NCI-H774 (cell line): Measurements from ENCODE around the gene TOGARAM2.

Source experiments
- DNase-seq: peaks from one replicate; lab custom pipeline; 2025; lab: John Stamatoyannopoulos, UW

Gene TOGARAM2

GRCh38 chr2:28981016-28981441 lies at the start of gene TOGARAM2:
Gene TOGARAM2 (plus strand): TSS chr2:28981298. CDS start chr2:28994835, 13,537 bp downstream.
- DNase-seq, result peak; percentile 22

DNA sequence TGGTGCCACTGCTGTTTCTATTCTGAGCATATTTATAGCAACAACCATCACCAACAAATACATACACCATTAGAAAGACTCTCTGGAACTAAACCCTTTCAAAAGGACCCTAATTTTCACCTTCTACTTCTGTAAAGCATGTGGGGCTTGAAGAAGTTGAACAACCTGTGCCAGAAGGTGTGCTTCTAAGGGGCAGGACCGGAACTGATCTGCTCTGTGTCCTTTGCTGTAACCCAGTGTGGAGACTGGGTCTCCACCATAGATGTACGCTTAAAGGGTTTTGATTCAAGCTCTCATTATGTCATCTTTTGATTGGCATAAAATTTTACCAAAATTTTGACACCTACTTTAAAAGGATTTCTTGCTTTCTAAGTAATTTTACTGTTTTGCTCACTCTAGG lies 46.3 kb upstream of the TOGARAM2 start:
- DNase-seq, result no peak

DNA sequence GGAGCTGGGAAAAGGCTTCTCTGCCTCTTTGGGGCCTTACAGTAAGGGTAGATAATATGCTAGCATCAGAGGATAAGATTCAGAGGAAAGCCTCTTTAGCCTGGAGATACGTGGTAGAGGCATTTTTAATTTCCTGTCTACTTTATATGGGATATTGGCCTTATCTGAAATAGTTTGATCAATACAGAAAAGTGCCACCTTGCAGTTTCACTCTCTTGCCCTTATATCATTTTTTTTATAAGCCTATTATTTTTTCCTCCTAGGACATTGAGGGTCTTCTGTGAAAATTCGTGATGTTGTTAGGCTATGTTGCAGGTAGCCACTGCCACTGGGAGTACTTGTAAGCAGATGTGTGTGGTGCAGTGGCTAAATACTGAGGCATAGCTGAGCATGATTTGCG lies 40.1 kb upstream of the TOGARAM2 start:
- DNase-seq, result no peak

DNA sequence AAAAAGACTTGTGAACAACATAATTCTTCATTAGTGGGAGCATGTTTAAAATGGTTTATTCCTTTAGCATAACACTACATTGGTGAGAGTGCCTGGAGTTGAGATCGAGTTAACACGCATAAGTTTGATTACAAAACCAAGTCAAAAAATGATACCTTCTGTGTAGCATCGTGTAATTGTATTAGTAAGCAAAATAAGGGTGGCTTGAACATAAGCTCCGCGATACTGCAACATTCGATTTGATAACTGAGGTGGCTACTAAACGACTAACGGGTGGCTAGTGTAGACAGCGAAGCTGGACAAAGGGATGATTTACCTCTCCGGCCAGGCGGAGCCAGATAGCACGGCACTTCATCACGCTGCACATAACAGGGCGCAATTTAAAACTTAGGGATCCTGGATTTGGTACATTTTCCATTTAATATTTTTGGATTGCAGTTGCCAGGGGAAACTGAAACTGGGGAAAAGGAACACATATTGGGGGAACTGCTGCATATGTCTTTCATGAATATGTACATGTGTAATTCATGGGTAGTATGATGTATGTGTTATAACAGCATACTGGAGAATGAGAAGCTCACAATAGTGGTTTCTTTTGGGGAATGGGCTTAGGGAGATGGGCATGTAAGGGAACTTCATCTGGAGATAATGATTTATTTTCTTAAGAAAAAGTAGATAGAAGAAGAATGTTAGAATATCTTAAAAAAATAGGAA lies 36.4 kb upstream of the TOGARAM2 start:
- DNase-seq, result no peak

DNA sequence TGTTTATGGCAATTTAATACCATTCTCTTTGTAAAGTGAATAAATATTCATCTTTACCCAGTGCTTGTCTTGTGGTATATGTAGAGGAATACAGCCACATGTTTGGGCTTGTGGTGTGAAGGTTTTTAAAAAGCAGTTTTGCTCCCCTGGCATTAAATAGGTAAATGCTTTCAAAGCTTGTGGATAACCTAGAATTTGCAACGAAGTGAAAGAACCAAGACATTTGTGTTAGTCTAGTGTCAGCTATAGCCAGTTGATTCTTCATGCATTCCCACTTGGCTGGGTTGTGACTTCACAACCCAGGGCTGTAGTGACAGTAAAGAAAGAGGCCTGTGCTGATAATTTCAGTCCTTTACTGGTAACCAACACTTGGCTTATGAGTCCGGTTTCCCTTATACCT lies 32.9 kb upstream of the TOGARAM2 start:
- DNase-seq, result no peak

- DNase-seq, result no peak
Measured at GRCh38 chr2:28949190-28949589, 31.9 kb upstream of the TOGARAM2 start.

DNA sequence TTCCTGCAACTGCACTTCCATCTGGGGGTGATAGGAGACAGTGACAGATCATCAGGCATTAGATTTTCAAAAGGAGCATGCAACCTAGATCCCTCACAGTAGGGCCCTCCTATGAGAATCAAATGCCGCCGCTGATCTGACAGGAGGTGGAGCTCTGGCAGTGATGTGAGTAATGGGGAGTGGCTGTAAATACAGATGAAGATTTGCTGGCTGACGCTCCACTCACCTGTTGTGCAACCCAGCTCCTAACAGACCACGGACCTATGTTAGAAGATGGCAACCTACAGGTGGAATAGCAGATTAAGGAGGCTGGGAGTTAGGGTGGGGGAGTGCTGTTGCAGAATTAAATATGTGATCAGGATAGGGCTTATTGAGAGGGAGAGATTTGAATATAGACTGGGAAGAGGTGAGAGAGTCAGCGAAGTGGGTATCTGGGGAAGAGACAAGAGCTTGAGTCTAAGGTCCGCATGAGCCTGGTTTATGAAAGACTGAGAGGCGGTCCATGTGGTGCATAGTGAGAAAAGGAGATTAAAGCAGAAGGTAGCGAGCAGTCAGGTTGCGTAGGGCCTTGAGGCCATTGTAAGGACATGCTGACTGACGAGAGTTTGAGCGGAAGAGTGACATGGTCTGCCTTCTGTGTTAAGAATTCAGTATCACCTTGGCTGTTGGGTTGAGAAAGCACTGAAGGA lies 31.3 kb upstream of the TOGARAM2 start:
- no peak for DNase-seq

DNA sequence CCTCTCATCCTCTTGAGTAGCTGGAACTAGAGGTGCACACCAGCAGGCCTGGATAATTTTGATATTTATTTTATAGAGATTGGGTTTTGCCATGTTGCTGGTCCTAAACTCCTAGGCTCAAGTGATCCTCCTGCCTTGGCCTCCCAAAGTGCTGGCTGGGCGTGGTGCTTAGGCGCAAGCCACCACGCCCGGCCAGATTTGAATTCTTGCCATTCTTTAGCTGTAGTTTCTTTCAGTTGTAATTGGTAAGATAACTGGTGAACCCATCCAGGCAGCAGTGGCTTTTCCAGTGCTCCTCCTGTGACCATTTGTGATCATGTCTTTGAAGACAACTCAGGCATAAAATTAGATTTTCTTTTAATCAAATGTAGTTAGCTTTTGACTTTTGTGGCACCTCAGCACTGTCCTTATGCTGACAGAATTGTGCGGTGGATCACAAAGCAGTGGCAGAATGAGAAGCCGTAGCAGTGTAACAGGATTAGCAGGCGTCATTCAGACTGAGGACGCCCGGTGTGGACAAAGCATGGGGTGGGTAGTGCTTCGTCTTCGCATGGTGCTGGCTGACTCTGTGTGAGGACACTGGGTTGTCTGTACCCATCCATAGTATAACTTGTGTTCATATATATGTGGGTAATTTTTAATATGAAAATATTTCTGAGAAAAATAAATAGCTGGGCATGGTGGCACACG lies 30.0 kb upstream of the TOGARAM2 start:
- DNase-seq, result no peak

DNA sequence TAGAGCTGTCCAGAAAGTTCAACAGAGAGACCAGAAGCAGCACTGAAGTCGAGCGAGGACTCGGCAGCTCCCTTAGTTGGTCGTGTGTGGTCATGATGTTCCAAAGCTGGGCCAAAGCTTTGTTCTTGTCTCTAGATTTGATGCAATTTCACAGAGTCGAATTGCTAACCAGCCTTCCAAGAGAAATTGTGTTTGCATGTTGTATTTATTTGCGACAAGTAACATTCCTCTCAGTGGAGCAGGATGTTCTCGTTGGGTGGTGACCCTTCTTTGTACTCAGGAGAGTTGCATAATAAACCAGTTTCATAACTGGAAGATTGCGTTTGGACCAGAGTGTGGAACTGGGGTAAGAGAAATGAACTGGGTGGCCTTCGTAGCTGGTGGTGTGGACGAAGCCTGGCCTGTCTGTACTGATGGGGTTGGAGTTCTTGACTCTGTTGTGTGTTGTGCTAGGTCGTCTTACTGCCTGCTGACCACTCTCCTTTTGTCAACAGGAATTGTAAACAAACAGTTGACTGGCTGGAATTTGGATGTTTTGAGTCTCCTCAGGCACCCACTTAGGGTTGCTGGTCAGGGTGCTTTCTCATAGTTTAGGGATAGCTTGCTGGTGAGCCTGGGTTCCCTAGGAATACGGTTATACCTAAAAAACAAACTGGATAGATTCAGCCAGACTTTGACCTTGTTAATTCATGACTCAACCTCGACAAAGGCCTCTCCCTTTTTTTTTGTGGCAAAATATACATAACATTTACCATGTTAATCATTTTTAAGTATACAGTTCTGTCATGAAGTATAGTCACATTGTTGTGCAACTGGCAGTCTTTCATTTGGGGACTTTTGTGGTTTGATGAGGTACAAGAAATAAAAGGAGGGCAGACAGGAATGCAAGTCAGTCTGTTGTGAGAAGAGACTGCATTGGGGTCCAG lies 28.9 kb upstream of the TOGARAM2 start:
- no peak for DNase-seq

DNA sequence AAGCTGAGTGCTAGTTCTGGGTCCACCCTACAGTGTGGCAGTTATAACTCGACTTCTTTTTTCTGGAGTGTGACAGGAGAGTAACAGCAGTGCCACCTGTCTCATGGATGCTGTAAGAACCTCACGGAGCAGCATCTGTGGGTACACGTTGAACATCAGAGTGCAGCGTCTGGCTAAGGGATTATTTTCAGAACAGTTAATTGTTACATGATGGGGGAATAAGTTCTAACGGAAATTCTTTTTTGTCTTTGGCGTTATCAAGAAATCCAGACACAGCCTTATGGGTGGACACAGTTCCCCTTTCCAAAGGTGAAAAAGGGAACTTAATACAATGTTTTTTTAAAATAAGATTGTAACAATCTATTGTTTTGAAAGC lies 28.3 kb upstream of the TOGARAM2 start:
- no peak for DNase-seq

- no peak for DNase-seq
Measured at GRCh38 chr2:28955467-28955866, 25.6 kb upstream of the TOGARAM2 start.

DNA sequence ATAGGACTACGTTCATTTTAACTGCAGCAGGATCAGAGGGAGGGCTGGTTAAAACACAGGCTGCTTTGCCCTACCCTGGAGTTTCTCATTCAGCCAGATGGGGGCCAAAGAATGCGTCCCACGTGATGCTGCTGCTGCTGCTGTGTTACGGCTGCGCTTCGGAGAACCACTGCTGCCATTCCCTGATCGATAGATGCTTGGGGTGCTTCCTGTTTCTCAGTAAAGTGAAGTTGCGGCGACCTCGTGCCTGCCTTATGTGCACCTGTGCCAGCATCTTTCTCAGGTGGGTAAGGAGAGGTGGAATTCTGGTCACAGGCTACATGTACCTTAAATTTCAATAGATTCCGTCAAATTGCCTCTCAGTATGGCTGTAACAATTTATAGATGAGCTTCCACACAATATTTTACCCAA lies 24.7 kb upstream of the TOGARAM2 start:
- DNase-seq, result no peak

DNA sequence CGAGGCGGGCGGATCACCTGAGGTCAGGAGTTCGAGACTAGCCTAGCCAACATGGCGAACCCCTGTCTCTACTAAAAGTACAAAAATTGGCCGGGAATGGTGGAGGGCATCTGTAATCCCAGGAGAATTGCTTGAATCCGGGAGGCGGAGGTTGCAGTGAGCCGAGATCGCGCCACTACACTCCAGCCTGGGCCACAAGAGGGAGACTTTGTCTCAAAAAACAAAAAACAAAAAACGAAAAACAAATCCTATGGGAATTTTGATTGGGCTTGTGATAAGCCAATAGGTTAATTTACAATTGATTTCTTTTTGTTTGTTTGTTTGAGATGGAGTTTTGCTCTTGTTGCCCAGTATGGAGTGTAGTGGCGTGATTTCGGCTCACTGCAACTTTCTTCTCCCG lies 24.2 kb upstream of the TOGARAM2 start:
- no peak for DNase-seq

GRCh38 chr2:28958689-28959088 lies 22.4 kb upstream of the TOGARAM2 start:
- DNase-seq, result peak; percentile 61

GRCh38 chr2:28960401-28960800 lies 20.7 kb upstream of the TOGARAM2 start:
- no peak for DNase-seq

DNA sequence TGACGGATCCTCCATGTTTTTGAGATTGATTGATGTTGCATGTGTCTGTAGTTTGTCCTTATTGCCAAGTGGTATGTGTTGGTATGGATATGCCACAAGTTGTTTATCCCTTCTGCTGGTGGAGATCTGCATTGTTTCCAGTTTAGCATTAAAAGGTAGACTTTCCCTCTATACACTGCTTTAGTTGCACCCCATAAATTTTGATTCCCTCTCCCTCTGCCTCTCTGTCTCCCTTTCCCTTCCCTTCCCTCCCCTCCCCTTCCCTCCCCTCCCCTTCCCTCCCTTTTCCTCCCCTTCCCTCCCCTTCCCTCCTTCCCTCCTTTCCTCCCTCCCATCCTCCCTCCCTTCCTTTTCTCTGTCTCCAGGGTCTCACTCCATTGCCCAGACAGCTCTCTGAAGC lies 18.6 kb upstream of the TOGARAM2 start:
- DNase-seq, result no peak

DNA sequence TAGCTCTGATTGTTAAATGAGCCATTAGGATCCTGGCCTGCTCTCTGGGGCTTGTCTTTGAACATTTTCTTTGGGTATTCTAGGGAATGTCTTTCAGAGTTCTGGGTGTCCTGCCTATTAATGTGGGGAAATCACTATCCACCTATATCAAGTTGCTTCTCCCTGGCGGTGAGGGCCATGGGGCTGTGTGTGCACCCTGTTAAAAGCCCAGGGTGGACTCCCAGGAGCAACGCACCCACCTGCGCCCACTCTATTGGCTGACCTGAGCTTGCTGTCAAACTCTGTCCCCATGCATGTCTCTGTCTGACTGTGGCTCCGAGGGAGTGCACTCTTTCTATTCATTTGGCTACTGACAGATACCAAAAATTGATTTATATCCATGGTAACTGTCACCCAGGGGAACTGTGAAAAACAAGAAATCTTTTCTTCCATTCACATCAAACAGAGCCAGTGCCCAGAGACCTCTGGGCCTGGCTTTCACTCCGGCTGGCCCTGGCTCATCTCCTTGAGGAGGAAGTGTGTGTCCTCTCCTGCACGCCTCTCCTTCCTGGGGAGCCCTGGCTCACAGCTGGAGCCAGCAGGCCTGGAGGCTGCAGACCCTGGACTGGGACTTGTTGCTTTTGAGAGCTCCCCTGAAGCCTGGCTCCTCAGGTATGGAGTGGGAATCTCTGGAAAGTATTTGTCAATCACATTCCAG lies 10.5 kb upstream of the TOGARAM2 start:
- no peak for DNase-seq

GRCh38 chr2:28972778-28973335 lies 8.2 kb upstream of the TOGARAM2 start:
- DNase-seq, result no peak

GRCh38 chr2:28974252-28974651 lies 6.8 kb upstream of the TOGARAM2 start:
- no peak for DNase-seq

DNA sequence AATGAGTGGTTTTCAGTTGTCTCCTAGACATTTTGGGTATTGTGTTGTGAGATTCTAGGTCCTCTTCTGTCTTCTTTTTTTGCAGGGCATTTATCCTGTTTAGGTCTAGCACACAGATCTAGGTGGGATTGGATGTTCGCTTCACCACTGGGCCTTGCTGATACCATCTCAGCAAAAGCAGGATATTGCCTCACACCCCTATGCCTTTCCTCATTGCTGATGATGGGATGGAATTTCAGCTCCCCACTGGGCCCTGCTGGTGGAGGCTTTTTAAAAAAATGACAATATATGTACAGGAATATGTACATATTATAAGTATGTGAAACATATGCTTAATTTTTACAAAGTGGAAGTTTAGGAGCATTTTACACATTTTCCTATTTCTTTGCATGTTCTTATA lies 5.4 kb upstream of the TOGARAM2 start:
- DNase-seq, result no peak

DNA sequence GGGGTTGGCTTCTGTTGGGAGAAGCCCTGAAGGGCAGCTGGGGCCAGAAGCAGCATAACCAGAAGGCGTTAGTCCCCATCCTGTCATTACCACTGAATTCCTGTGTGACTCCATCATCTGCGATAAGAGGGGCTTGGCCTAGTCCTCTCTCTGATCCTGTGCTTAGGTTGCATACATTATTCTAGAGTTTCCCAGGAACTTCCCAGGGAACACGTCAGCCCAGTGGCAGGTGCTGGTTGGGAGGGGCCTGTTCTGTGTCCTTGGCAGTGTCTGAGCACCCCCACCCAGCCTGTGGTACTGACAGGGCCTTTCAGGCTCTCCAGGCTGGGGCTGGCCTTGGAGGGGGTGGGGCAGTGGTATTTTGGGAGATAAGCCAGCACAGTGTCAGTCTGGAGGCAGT lies 4.5 kb upstream of the TOGARAM2 start:
- DNase-seq, result no peak
